Ishikawa (cell line): Measurements from ENCODE around the gene PLIN3.
A peak's percentile ranks its signal among the peaks of the same experiment; 100 is the strongest.

Experiments
- CEBPB ChIP-seq: IDR thresholded peaks from 2 replicates; pipeline ENCODE4 v1.6.1; 2012
- CREB1 ChIP-seq: IDR thresholded peaks from 2 replicates; pipeline ENCODE4 v1.6.1; 2012; ENCODE audit warnings: low read depth
- EGR1 ChIP-seq: IDR thresholded peaks from 2 replicates; pipeline ENCODE4 v1.6.1; 2012
- EP300 ChIP-seq: IDR thresholded peaks from 2 replicates; pipeline ENCODE4 v1.6.1; 2012; ENCODE audit warnings: borderline replicate concordance
- FOXM1 ChIP-seq: IDR thresholded peaks from 2 replicates; pipeline ENCODE4 v1.6.1; 2012; ENCODE audit warnings: low read depth, borderline replicate concordance
- NFIC ChIP-seq: IDR thresholded peaks from 2 replicates; pipeline ENCODE4 v1.6.1; 2012
- RAD21 ChIP-seq: IDR thresholded peaks from 2 replicates; pipeline ENCODE4 v1.6.1; 2012; ENCODE audit warnings: low read depth
- TAF1 ChIP-seq: IDR thresholded peaks from 2 replicates; pipeline ENCODE4 v1.6.1; 2012; ENCODE audit warnings: low read depth, mild to moderate bottlenecking
- TCF12 ChIP-seq: IDR thresholded peaks from 2 replicates; pipeline ENCODE4 v1.6.1; 2012; ENCODE audit warnings: low read depth
- TEAD4 ChIP-seq: IDR thresholded peaks from 2 replicates; pipeline ENCODE4 v1.6.1; 2012
- USF1 ChIP-seq: IDR thresholded peaks from 2 replicates; pipeline ENCODE4 v1.6.1; 2012
- YY1 ChIP-seq: IDR thresholded peaks from 2 replicates; pipeline ENCODE4 v1.6.1; 2012; ENCODE audit warnings: low read depth
- ZBTB7A ChIP-seq: IDR thresholded peaks from 2 replicates; pipeline ENCODE4 v1.6.1; 2012; ENCODE audit warnings: low read depth
- TF ChIP-seq, protein P1 (sequence below): IDR thresholded peaks from 2 replicates; pipeline ENCODE4 v1.6.1; 2012
- TF ChIP-seq, protein P2 (sequence below): IDR thresholded peaks from 2 replicates; pipeline ENCODE4 v1.6.1; 2012; ENCODE audit warnings: low read depth, mild to moderate bottlenecking

PLIN3 gene

GRCh38 chr19:4902796-4903195 lies 35.3 kb upstream of the PLIN3 start, which contains the start of gene ARRDC5:
TSS of gene ARRDC5 (minus strand) at chr19:4902896. CDS start at chr19:4902825, 71 bp downstream.
- TF ChIP-seq YY1 (no peak), NFIC (no peak), TAF1 (no peak), EGR1 (no peak), EP300 (no peak), RAD21 (no peak), ZBTB7A (no peak), CEBPB (no peak)
- TF ChIP-seq, protein P1, sequence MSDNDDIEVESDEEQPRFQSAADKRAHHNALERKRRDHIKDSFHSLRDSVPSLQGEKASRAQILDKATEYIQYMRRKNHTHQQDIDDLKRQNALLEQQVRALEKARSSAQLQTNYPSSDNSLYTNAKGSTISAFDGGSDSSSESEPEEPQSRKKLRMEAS: no peak
- TF ChIP-seq, protein P2, sequence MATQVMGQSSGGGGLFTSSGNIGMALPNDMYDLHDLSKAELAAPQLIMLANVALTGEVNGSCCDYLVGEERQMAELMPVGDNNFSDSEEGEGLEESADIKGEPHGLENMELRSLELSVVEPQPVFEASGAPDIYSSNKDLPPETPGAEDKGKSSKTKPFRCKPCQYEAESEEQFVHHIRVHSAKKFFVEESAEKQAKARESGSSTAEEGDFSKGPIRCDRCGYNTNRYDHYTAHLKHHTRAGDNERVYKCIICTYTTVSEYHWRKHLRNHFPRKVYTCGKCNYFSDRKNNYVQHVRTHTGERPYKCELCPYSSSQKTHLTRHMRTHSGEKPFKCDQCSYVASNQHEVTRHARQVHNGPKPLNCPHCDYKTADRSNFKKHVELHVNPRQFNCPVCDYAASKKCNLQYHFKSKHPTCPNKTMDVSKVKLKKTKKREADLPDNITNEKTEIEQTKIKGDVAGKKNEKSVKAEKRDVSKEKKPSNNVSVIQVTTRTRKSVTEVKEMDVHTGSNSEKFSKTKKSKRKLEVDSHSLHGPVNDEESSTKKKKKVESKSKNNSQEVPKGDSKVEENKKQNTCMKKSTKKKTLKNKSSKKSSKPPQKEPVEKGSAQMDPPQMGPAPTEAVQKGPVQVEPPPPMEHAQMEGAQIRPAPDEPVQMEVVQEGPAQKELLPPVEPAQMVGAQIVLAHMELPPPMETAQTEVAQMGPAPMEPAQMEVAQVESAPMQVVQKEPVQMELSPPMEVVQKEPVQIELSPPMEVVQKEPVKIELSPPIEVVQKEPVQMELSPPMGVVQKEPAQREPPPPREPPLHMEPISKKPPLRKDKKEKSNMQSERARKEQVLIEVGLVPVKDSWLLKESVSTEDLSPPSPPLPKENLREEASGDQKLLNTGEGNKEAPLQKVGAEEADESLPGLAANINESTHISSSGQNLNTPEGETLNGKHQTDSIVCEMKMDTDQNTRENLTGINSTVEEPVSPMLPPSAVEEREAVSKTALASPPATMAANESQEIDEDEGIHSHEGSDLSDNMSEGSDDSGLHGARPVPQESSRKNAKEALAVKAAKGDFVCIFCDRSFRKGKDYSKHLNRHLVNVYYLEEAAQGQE: no peak

DNA sequence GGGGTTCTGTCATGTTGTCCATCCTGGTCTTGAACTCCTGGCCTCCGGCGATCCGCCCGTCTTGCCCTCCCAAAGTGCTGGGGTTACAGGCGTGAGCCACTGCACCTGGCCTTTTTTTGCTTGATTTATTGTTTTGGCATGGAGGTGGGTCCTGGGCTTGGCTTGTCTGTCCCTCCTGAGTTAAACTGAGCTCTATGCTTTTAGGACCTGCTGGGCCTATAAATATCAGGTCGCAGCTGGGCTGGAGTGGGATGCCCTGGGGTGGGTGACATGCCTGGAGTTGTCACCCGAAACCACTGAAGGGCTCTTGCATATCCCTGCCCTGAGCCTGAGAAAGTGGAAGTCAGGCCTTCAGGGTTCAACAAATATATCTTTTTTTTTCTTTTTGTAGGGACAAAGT lies 29.7 kb upstream of the PLIN3 start:
- TF ChIP-seq FOXM1: 0 out of 2 replicates have a peak, but pooled peaks have one; percentile 47
- TF ChIP-seq NFIC: peak; percentile 61
- TF ChIP-seq EP300: peak; percentile 82; the same call in 1 of the 2 replicates
- TF ChIP-seq USF1: no peak
- peak; percentile 90 for TF ChIP-seq TCF12
- no peak for TF ChIP-seq RAD21

DNA sequence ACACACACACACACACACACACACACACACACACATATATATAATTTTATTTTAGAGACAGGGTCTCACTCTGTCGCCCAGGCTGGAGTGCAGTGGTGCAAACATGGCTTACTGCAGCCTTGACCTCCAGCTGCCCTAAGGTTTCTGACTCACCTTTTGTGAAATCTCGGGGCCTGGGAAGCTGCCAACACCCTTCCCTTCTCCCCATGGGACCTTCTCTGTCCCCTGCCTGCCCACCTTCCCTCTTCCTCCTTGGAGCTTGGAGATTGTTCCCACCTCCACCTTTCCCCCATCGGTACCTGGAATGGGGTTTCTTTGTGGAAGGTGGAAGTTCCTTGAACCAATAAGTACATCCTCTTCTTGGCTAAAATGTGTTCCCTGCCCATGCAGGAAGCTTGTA lies 28.9 kb upstream of the PLIN3 start:
- no peak for TF ChIP-seq FOXM1
- no peak for TF ChIP-seq EP300
- TF ChIP-seq TCF12: no peak
- TF ChIP-seq, protein P2: no peak
- TF ChIP-seq TAF1: no peak
- TF ChIP-seq ZBTB7A: no peak
- peak; percentile 64 for TF ChIP-seq NFIC
- TF ChIP-seq, protein P1: no peak
- TF ChIP-seq YY1: 0 out of 2 replicates have a peak, but pooled peaks have one; percentile 33
- no peak; the same call in 1 of the 2 replicates for TF ChIP-seq CEBPB
- no peak for TF ChIP-seq TEAD4

- no peak for TF ChIP-seq TCF12
- TF ChIP-seq, protein P2: no peak
- TF ChIP-seq CREB1: no peak
- TF ChIP-seq EP300: no peak
- TF ChIP-seq ZBTB7A: no peak
- TF ChIP-seq, protein P1: no peak
- no peak for TF ChIP-seq CEBPB
- TF ChIP-seq TAF1: no peak
- no peak for TF ChIP-seq FOXM1
- TF ChIP-seq YY1: no peak
- TF ChIP-seq RAD21: no peak
- no peak for TF ChIP-seq NFIC
- no peak for TF ChIP-seq EGR1
- TF ChIP-seq USF1: no peak
- no peak for TF ChIP-seq TEAD4
These were observed 23.6 kb upstream of the PLIN3 start for GRCh38 chr19:4891066-4891465.
